HepG2 (cell line): ENCODE results near the gene MSMP. TPM values are rescaled to one million over a fixed set of nuclear protein-coding genes. Genes with fewer than 3 reads are reported as not detected.

ENCODE experiments used
- CBX5 ChIP-seq: sonication (generic); formaldehyde crosslinking; IDR thresholded peaks from 2 replicates; pipeline ENCODE4 v1.4.0; 2020; ENCODE audit warnings: missing genetic modification reagents, borderline replicate concordance
- CREM ChIP-seq, 2 experiments: sonication (generic) in 1 of 2; formaldehyde crosslinking in 1 of 2; IDR thresholded peaks; 2 replicates each; pipeline versions ENCODE4 v1.4.0 to v1.6.1; 2016 to 2020; ENCODE audit warnings: antibody characterized with exemption in 1 of 2, mild to moderate bottlenecking in 1 of 2, missing genetic modification reagents in 1 of 2
- CTCF ChIP-seq: sonication (generic); formaldehyde crosslinking; IDR thresholded peaks from 2 replicates; pipeline ENCODE4 v1.5.0; 2020; ENCODE audit warnings: mild to moderate bottlenecking, missing genetic modification reagents, moderate library complexity
- EED ChIP-seq: sonication (generic); formaldehyde crosslinking; IDR thresholded peaks from 2 replicates; pipeline ENCODE4 v1.5.0; 2020; ENCODE audit warnings: mild to moderate bottlenecking, missing genetic modification reagents
- GZF1 ChIP-seq: sonication (generic); formaldehyde crosslinking; IDR thresholded peaks from 2 replicates; pipeline ENCODE4 v1.5.1; 2020; ENCODE audit warnings: mild to moderate bottlenecking, missing genetic modification reagents
- HMGXB3 ChIP-seq: sonication (generic); formaldehyde crosslinking; IDR thresholded peaks from 2 replicates; pipeline ENCODE4 v1.4.0; 2020; ENCODE audit warnings: missing genetic modification reagents, borderline replicate concordance
- JUN ChIP-seq: sonication (generic); formaldehyde crosslinking; IDR thresholded peaks from 2 replicates; pipeline ENCODE4 v1.4.0; 2020; ENCODE audit warnings: mild to moderate bottlenecking, missing genetic modification reagents
- NR2C2 ChIP-seq: sonication (generic); formaldehyde crosslinking; IDR thresholded peaks from 2 replicates; pipeline ENCODE4 v1.4.0; 2020; ENCODE audit warnings: missing genetic modification reagents, mild to moderate bottlenecking, moderate library complexity, borderline replicate concordance
- PHB2 ChIP-seq: fragments of 450-650 bp; IDR thresholded peaks from 2 replicates; pipeline ENCODE4 v1.6.1; 2018; ENCODE audit not compliant: partially characterized antibody
- REST ChIP-seq, 2 experiments: IDR thresholded peaks; 2 replicates each; pipeline ENCODE4 v1.6.1; 2011 to 2012; ENCODE audit warnings: low read length in 2 of 2, borderline replicate concordance in 1 of 2, low read depth in 1 of 2, mild to moderate bottlenecking in 1 of 2, moderate library complexity in 1 of 2
- RNF219 ChIP-seq: sonication (generic); formaldehyde crosslinking; IDR thresholded peaks from 2 replicates; pipeline ENCODE4 v1.5.0; 2020; ENCODE audit warnings: mild to moderate bottlenecking, missing genetic modification reagents
- SALL2 ChIP-seq: sonication (generic); formaldehyde crosslinking; IDR thresholded peaks from 2 replicates; pipeline ENCODE4 v1.8.1; 2023; ENCODE audit warnings: mild to moderate bottlenecking, missing genetic modification reagents, inconsistent platforms
- TBX3 ChIP-seq: fragments of 450-650 bp; IDR thresholded peaks from 2 replicates; pipeline ENCODE4 v1.6.1; 2017; ENCODE audit warnings: antibody characterized with exemption, mild to moderate bottlenecking, inconsistent platforms, borderline replicate concordance
- THAP11 ChIP-seq: IDR thresholded peaks from 2 replicates; pipeline ENCODE4 v1.6.1; 2016; ENCODE audit warnings: missing biosample characterization, missing genetic modification reagents
- ZBTB25 ChIP-seq: IDR thresholded peaks from 2 replicates; pipeline ENCODE4 v1.6.1; 2018; ENCODE audit warnings: missing genetic modification reagents
- ZNF337 ChIP-seq: sonication (generic); formaldehyde crosslinking; IDR thresholded peaks from 2 replicates; pipeline ENCODE4 v1.5.1; 2020; ENCODE audit warnings: missing genetic modification reagents, low read depth, mild to moderate bottlenecking, borderline replicate concordance
- ZNF772 ChIP-seq: sonication (generic); formaldehyde crosslinking; IDR thresholded peaks from 2 replicates; pipeline ENCODE4 v1.5.0; 2020; ENCODE audit warnings: mild to moderate bottlenecking, missing genetic modification reagents
- polyA plus RNA-seq, 8 experiments: library from polyadenylated mRNA; depleted of rRNA in 3 of 8; stranded (reverse) in 7 of 8; unstranded in 1 of 8; fragments of >200 nt; fragmentation: Illumina TruSeq in 4 of 8; extraction: Trizol in 4 of 8; gene quantifications; 2 replicates each; pipeline versions ENCODE4 v1.2.1 to v1.2.3, GENCODE V29; 2011 to 2016; ENCODE audit warnings: low read depth in 4 of 8, missing spikeins in 1 of 8, mixed read lengths in 1 of 8; ENCODE audit not compliant: insufficient read depth in 1 of 8
- total RNA-seq, 5 experiments: library from RNA; depleted of rRNA; stranded (reverse); fragments of >200 nt; fragmentation: Illumina TruSeq; extraction: Trizol; gene quantifications; 2 replicates each; pipeline ENCODE4 v1.2.3, GENCODE V29; 2016; ENCODE audit warnings: low read depth in 1 of 5

The MSMP gene
- total and polyA plus RNA-seq, 2 of the 13 experiments (the other 11 are each of a cell fraction or from before 2014, with no cell fraction given) = 0.24 to 0.46 TPM

- TF ChIP-seq ZNF772 (no peak), THAP11 (no peak), ZBTB25 (CRISPR knock-in tag) (no peak), ZNF337 (CRISPR knock-in tag) (no peak), CTCF (CRISPR knock-in tag) (no peak), HMGXB3 (no peak), NR2C2 (CRISPR knock-in tag) (no peak), PHB2 (no peak), CREM (IDR thresholded peaks at IDR 0.05) (no peak), CREM (CRISPR knock-in tag; IDR thresholded peaks at IDR 0.05) (no peak), GZF1 (CRISPR knock-in tag) (no peak), SALL2 (CRISPR knock-in tag) (no peak), CBX5 (no peak), JUN (no peak), EED (CRISPR knock-in tag) (no peak), TBX3 (no peak), REST (IDR thresholded peaks at IDR 0.05; ENCODE audit: borderline replicate concordance in 1 of 2, low read depth in 1 of 2, low read length in 2 of 2) (no peak), RNF219 (CRISPR knock-in tag) (no peak)
Measured at GRCh38 chr9:35746583-35746982, 7.5 kb downstream of the MSMP start (continued).
